Mesothelial cell of epicardium (in vitro differentiated cells): ENCODE measurements around the gene OR14K1. TPM values are rescaled to one million over a fixed set of nuclear protein-coding genes. Genes with fewer than 3 reads are reported as not detected.
"Not testable (repeated sequence)": the region's sequence is repeated elsewhere in the genome, so short reads cannot be mapped to it uniquely, and the experiment has no call there.

Experiments used
- DNase-seq, 2 experiments: peaks; one replicate each; pipeline ENCODE4 v3.0.0; 2021; ENCODE audit warnings: low spot score in 2 of 2; ENCODE audit not compliant: unreplicated experiment in 2 of 2
- H3K27ac Mint-ChIP-seq: 2 replicates; pipeline ENCODE4 v1.8.0; 2021; ENCODE audit warnings: mixed read lengths
- H3K27me3 Mint-ChIP-seq: 2 replicates; pipeline ENCODE4 v1.8.0; 2021; ENCODE audit warnings: low read depth, mixed read lengths
- H3K36me3 Mint-ChIP-seq: 2 replicates; pipeline ENCODE4 v1.8.0; 2021; ENCODE audit warnings: mixed read lengths
- H3K4me1 Mint-ChIP-seq: 2 replicates; pipeline ENCODE4 v1.8.0; 2021; ENCODE audit warnings: mixed read lengths
- H3K4me3 Mint-ChIP-seq: 2 replicates; pipeline ENCODE4 v1.8.0; 2021; ENCODE audit warnings: mild to moderate bottlenecking, moderate library complexity, mixed read lengths
- H3K9me3 Mint-ChIP-seq: 2 replicates; pipeline ENCODE4 v1.8.0; 2021; ENCODE audit warnings: mixed read lengths
- total RNA-seq: library from RNA; stranded (reverse); gene quantifications from 3 replicates; pipeline ENCODE4 v1.2.1, GENCODE V29; 2021
- TF ChIP-seq, protein P1 (sequence below): fragments of 200-600 bp; sonication (generic); IDR thresholded peaks from one replicate; pipeline ENCODE4 v1.5.0; 2021; ENCODE audit warnings: antibody characterized with exemption; ENCODE audit not compliant: unreplicated experiment

OR14K1 gene
- total RNA-seq, 1 donor from 2014 or later, result not detected

DNA sequence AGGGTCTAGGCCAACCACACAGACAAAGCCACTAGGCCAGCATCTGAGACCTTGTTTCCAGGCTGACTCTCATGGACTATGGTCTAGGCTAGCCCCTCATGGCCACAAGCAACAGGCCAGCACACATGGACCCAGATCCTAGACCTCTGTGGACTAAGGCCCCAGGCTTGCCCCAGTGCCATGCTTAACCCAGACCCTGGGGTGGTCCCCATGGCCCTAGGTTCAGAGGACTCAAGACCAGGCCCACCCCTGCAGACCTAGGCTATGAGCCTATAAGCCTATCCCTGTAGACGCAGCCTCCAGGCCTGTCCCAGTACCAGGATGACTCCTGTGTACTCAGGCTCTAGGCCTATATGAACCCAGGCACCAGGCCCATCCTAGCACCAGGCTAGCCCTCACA lies 11.5 kb downstream of the OR14K1 start:
- no peak overlapping the region for H3K27ac Mint-ChIP-seq
- no peaks in the 10 kb centered on the region for H3K36me3 Mint-ChIP-seq
- TF ChIP-seq, protein P1, sequence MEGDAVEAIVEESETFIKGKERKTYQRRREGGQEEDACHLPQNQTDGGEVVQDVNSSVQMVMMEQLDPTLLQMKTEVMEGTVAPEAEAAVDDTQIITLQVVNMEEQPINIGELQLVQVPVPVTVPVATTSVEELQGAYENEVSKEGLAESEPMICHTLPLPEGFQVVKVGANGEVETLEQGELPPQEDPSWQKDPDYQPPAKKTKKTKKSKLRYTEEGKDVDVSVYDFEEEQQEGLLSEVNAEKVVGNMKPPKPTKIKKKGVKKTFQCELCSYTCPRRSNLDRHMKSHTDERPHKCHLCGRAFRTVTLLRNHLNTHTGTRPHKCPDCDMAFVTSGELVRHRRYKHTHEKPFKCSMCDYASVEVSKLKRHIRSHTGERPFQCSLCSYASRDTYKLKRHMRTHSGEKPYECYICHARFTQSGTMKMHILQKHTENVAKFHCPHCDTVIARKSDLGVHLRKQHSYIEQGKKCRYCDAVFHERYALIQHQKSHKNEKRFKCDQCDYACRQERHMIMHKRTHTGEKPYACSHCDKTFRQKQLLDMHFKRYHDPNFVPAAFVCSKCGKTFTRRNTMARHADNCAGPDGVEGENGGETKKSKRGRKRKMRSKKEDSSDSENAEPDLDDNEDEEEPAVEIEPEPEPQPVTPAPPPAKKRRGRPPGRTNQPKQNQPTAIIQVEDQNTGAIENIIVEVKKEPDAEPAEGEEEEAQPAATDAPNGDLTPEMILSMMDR, result no peak
- peaks cover 43% of the 10 kb centered on the region for H3K9me3 Mint-ChIP-seq
- no peaks in the 10 kb centered on the region for H3K27me3 Mint-ChIP-seq
- H3K4me3 Mint-ChIP-seq, result no peak overlapping the region
- no peaks in the 10 kb centered on the region for H3K4me1 Mint-ChIP-seq
- DNase-seq, result no peak

DNA sequence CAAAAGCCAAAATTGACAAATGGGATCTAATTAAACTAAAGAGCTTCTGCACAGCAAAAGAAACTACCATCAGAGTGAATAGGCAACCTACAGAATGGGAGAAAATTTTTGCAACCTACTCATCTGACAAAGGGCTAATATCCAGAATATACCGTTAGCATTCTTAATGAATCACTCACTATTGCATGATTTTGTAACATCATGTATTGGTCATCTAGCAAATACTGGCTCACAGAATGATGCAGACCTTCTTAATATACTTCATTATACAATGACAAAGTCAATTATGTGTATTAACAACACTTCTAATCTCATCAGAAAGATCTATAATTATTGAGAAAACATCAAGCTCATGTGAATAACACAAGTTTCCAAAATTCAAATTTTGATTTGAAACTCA lies 15.9 kb downstream of the OR14K1 start:
- not testable (repeated sequence) for H3K27ac Mint-ChIP-seq, H3K36me3 Mint-ChIP-seq, DNase-seq, H3K4me3 Mint-ChIP-seq, H3K27me3 Mint-ChIP-seq, H3K4me1 Mint-ChIP-seq
- peaks cover 46% of the 10 kb centered on the region for H3K9me3 Mint-ChIP-seq

DNA sequence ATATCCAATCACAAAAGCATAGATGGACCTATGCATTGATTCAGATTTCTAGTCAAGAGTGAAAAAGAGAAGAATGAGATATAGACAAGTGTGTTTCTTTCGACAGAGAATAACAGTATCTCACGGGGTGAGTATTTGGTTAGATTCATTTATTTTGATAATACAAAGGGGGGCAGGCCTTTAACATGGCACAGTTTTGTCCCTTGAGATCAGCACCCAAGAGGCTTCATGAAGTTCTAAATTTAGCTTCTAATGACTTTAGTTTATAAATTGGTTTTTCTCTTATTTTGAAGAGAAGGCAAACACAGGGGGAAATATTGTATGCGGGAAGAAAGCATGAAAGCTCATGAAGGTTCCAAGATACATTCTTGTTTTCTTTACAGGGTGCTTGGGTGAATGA lies 22.0 kb downstream of the OR14K1 start, which contains the start of gene OR1C1:
TSS of gene OR1C1 (minus strand) at position 101 of the 400 bp plus-strand sequence. CDS start 2,150 bp downstream, outside the sequence.
- Mint-ChIP-seq H3K27me3 (no peaks in the 10 kb centered on the region), H3K27ac (no peak within 1 kb of the TSS), H3K4me3 (no peak within 1 kb of the TSS), H3K4me1 (no peaks in the 10 kb centered on the region), H3K9me3 (peaks cover 53% of the 10 kb centered on the region), H3K36me3 (no peaks in the 10 kb centered on the region)
- TF ChIP-seq, protein P1, result no peak
- no peak for DNase-seq

DNA sequence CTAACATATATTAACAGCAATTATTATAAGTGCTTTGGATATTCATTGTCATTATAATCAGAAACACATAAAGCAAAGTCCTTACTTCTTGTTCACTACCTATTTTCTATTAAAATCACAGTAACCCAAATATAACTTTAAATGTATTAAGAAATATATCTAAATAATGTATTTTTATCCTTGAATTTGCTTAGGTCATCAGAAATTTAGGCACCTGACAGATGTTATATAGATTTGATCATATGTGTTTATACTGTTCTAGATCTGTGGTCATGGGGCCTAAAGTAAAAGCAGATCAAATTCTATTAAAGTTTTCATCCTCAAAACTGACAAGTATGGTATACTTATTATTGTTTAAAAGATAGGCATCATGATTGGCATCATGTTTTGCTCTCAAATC lies 31.2 kb downstream of the OR14K1 start:
- TF ChIP-seq, protein P1, result no peak
- no peak for DNase-seq
- H3K27ac Mint-ChIP-seq, result no peak overlapping the region

More for the DNA sequence above, 31.2 kb downstream of the OR14K1 start:
- Mint-ChIP-seq H3K4me1 (no peaks in the 10 kb centered on the region), H3K27me3 (no peaks in the 10 kb centered on the region), H3K36me3 (no peaks in the 10 kb centered on the region), H3K9me3 (peaks cover 41% of the 10 kb centered on the region), H3K4me3 (no peak overlapping the region)

Other genes starting within 250 kb of the OR14K1 start
- gene OR2C3, start 202.2 kb upstream of the OR14K1 start, total RNA-seq, result not detected in 3 replicates
- gene GCSAML, start 189.5 kb upstream of the OR14K1 start, total RNA-seq, result not detected in 3 replicates
- gene OR2G2, start 150.3 kb upstream of the OR14K1 start, total RNA-seq, result not detected in 3 replicates
- not detected in 3 replicates for gene OR2G3, start 133.0 kb upstream of the OR14K1 start, total RNA-seq
- gene OR13G1, start 58.9 kb upstream of the OR14K1 start, total RNA-seq, result not detected in 3 replicates
- gene OR6F1, start 22.0 kb upstream of the OR14K1 start, total RNA-seq, result not detected in 3 replicates
- not detected in 3 replicates for gene OR14A2, start 9.5 kb downstream of the OR14K1 start, total RNA-seq
- not detected in 3 replicates for gene OR1C1, start 21.9 kb downstream of the OR14K1 start, total RNA-seq
- not detected in 3 replicates for gene OR14A16, start 85.5 kb downstream of the OR14K1 start, total RNA-seq
- gene OR11L1, start 103.3 kb downstream of the OR14K1 start, total RNA-seq, result not detected in 3 replicates
- 0.91 to 1.2 TPM (median 1.1 TPM) in 3 replicates for gene TRIM58, start 118.6 kb downstream of the OR14K1 start, total RNA-seq
- 0.32 to 0.63 TPM (median 0.55 TPM) in 3 replicates for gene OR2W3, start 157.0 kb downstream of the OR14K1 start, total RNA-seq
- gene OR2T8, start 181.6 kb downstream of the OR14K1 start, total RNA-seq, result not detected in 3 replicates
- gene OR2AJ1, start 186.3 kb downstream of the OR14K1 start, total RNA-seq, result 0.13 TPM in 1 of 3 replicates, not detected in the others
- gene OR2L8, start 210.2 kb downstream of the OR14K1 start, total RNA-seq, result not detected in 3 replicates
- not detected in 3 replicates for gene OR2AK2, start 226.6 kb downstream of the OR14K1 start, total RNA-seq